ENCODE data around the gene SP140L.
A peak's percentile ranks its signal among the peaks of the same experiment; 100 is the strongest.
"Not testable (repeated sequence)": the region's sequence is repeated elsewhere in the genome, so short reads cannot be mapped to it uniquely, and the experiment has no call there.

The SP140L gene

GRCh38 chr2:230326453-230327417 is at the start of gene SP140L:
Gene SP140L, plus strand, starts transcription at chr2:230327193. Its CDS starts 77 bp downstream, at chr2:230327270.
- DNase-seq = peak in 36 of 42 donors; percentile 14 to 73 (median 40)

DNA sequence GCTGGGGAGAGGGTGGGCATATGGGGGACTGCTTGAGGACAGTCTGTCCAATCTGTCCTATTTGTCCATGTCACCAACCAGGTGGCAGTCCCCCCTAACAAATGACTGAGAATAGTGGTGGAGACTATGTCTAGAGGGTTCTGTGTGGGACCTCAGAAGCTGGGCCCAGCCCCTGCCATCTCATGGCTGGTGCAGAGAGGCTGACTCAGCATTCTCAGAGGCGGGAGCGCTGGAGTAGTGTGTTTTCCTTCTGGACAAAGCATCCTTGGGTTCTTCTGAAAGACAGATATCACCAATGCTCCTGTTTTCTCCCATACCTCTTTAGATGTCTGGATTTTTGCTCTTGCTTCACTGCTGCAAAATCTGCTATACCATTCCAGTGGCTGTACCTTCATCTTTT is 44.1 kb upstream of the SP140L start:
- intact Hi-C loops (cut with DNase I) = no loop called here
- DNase-seq = no peak

More at GRCh38 chr2:230326453-230327417, at the start of gene SP140L:
- intact Hi-C loops (cut with DNase I) = no loop called here

GRCh38 chr2:230286048-230286447 is 40.9 kb upstream of the SP140L start:
- no peak for DNase-seq
- intact Hi-C loops (cut with DNase I) = no loop called here

GRCh38 chr2:230289311-230289710 is 37.7 kb upstream of the SP140L start:
- intact Hi-C loops (cut with DNase I) = not testable (repeated sequence)

GRCh38 chr2:230295192-230295591 is 31.8 kb upstream of the SP140L start:
- DNase-seq = no peak
- intact Hi-C loops (cut with DNase I) = no loop called here

More at GRCh38 chr2:230289311-230289710, 37.7 kb upstream of the SP140L start:
- DNase-seq = not testable (repeated sequence)

DNA sequence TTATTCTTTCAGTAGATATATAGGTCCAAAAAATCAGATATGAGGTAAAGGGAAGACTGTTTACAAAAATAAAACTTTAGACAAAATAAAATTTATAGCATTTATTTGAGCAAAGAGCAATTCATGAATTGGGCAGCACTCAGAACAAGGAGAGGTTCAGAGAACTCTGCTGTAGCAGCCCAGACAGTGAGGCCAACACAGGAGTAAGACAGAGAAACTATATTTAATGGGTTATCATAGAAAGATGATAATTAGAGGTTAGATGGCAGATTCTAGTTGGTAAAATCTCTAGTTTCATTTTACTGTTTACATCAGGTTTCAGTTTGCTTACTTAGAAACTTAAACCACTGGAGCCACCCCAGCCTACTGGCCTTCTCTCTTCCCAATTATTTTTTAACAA is 30.1 kb upstream of the SP140L start:
- intact Hi-C loops (cut with DNase I) = no loop called here
- DNase-seq = no peak

DNA sequence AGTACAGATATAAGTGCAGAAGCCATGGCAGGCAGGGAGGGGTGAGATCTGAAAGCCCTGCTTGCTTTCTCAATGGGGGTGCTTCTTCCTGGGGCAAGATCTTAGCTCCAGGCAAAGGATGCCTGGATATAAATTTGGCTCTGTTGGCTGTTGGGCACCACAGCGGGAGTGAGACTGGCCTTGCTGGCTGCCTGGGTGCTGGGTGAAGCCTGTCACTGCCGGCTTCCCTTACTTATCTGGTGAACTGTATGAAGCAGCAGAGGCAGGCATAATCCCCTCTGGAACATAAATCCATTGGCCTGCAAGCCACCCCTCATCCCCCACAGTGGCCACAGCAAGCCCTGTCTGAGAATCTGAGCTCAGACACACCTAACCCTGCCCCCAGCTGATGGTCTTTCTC is 27.4 kb upstream of the SP140L start:
- no peak for DNase-seq
- intact Hi-C loops (cut with DNase I) = no loop called here

DNA sequence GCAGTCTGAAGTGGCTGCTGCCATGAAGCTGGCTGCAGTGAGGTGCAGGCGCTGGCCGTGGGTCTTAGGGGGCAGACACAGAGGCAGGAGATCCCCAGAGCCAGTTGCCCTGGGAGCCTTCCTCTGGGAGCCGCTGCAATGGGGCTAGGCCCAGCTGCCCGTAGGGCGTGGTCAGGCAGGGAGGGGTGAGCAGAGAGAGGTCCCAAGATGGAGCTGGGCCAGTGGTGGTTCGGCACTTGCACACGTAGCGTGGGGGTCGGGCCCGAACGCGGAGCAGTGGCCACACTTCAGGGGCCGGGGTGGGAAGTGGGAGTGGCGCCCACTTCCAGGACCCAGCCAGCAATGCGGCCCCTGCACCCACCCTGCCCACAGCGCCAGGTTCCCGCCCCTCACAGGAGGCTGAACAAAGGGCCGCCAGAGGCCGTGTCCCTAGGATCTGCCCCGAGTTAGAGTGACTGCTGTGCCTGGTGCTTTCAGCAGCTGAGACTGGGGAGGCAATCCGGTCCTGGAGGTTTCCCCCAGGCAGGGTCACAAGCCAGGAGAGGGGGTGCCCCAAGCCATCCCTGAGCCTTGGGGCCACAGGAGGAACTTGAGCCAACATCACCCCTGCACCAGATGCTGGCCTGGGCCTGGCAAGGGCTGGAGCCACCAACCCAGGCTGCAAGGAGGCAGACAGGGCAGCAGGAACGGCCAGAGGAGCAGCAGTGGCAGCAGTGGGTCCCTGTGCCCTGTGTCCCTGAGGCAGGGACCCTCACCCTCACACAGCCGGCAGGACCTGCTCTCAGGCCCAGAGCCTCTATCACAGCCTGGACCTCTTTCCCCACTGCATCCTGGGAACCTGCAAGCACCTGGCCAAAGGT is 21.3 kb upstream of the SP140L start:
- no peak for DNase-seq
- intact Hi-C loops (cut with DNase I) = no loop called here

GRCh38 chr2:230306474-230306873 is 20.5 kb upstream of the SP140L start:
- no peak for DNase-seq
- intact Hi-C loops (cut with DNase I) = no loop called here

DNA sequence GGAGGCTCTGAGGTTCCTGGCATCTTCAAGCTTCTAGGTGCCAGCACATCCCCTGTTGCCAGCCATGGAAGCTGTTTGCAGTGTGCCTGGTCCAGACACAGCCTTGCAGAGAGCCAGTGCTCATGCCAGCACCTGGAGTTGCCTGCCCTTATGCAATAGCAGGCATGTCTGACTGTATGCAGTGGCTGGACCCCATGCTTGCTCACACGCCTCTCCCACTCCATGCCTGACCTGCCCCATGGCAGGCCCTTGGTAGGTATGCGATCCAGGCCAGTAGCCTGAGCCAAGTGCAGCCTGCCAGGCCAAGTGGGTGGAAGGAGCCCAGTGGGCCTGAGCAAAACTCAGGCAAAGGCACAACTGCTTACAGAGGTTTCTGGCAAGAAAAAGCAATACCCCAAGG is 19.5 kb upstream of the SP140L start:
- no peak for DNase-seq
- intact Hi-C loops (cut with DNase I) = no loop called here

DNA sequence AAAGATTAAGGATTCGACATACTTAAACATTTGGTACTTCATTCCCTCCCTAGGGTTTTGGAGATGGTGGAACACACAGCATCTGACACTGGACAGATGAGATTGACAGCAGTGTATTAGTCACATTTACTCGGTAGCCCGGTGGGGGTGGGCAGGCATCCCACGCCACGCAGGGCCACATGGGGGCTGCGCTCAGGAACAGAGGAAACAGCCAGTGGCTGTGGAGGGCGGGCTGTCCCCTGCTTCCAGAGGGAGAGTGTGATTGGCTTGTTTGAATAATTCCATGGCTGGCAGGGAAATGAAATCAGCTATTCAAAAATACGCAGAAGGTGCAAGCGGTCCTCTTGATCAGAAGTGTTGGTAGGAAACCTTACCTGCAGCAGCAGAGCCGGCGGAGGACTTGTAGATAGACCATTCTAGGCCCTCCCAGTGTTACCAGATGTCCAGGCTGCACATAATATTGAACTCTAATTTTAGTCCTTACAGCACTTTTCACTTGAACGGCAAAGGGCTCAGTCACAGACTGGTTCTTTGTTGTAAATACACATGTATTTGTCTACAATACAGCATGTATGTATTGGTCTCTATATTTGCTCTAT is 18.5 kb upstream of the SP140L start:
- no peak for DNase-seq
- intact Hi-C loops (cut with DNase I) = no loop called here

GRCh38 chr2:230310792-230311191 is 16.2 kb upstream of the SP140L start:
- intact Hi-C loops (cut with DNase I); DNase-seq: not testable (repeated sequence)

GRCh38 chr2:230311634-230312033 is 15.4 kb upstream of the SP140L start:
- intact Hi-C loops (cut with DNase I); DNase-seq: not testable (repeated sequence)

GRCh38 chr2:230312638-230313037 is 14.4 kb upstream of the SP140L start:
- no peak for DNase-seq
- intact Hi-C loops (cut with DNase I) = no loop called here

DNA sequence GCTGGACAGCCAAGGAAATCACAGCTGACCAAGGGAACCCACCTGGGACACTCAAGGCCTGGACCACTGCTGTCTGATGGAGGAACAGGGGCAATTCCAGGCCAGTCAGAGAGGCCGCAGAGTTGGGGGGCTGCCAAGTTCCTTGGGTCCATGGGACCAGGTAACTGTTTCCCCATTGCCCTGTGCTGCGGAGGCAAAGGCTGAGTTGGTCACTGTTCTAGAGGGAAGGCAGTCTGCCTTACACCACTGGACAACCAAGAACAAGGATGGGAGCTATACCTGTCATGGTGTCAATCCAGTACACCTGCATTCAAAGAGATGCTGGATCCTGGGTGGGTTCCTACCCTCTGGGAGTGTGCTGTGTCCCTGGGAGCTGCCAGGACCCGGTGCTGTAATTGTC is 9.6 kb upstream of the SP140L start:
- intact Hi-C loops (cut with DNase I) = no loop called here
- DNase-seq = no peak

GRCh38 chr2:230318190-230319121 is 8.5 kb upstream of the SP140L start:
- no peak for DNase-seq
- intact Hi-C loops (cut with DNase I) = no loop called here

GRCh38 chr2:230319211-230319862 is 7.7 kb upstream of the SP140L start:
- DNase-seq = peak in 1 of 42 donors; percentile 10
- intact Hi-C loops (cut with DNase I) = no loop called here

DNA sequence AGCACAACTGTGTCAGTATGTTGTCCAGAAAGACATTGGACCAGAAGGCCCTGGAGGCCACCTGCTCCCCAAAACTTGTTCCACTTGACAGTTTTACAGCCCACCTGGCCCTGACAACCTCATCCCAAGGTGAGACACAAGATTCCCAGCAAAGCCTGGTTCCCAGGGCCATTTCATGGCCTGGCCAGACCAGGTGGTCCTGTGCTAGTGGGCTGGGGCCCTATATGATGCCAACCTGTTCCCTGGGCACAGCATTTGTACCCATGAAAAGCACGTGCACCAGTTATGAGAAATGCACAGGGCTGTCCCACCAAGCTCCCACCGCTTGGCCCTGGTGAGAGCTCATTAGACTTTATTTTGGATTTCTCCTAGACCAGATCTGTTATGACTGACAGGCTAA is 6.0 kb upstream of the SP140L start:
- DNase-seq = no peak
- intact Hi-C loops (cut with DNase I) = no loop called here

All from head of caudate nucleus (tissue), 42 donors.